GM12878 (cell line): ENCODE results near the gene ADARB1. TPM values are rescaled to one million over a fixed set of nuclear protein-coding genes. Genes with fewer than 3 reads are reported as not detected.

ENCODE experiments used
- BRCA1 ChIP-seq: IDR thresholded peaks from 2 replicates; pipeline ENCODE4 v1.6.1; 2011; ENCODE audit warnings: low read depth, low read length, improper control_type of control experiment
- CHD2 ChIP-seq: IDR thresholded peaks from 2 replicates; pipeline ENCODE4 v1.6.1; 2011; ENCODE audit warnings: low read depth, low read length, improper control_type of control experiment, borderline replicate concordance
- DPF2 ChIP-seq: fragments of 450-650 bp; IDR thresholded peaks from 2 replicates; pipeline ENCODE4 v1.6.1; 2017; ENCODE audit warnings: mild to moderate bottlenecking
- IRF4 ChIP-seq: IDR thresholded peaks from 2 replicates; pipeline ENCODE4 v1.6.1; 2011; ENCODE audit warnings: low read depth, low read length
- KAT2A ChIP-seq: conservative IDR thresholded peaks from 2 replicates; pipeline ENCODE4 v1.6.1; 2011; ENCODE audit warnings: low read depth, low read length; ENCODE audit not compliant: control insufficient read depth
- NBN ChIP-seq: fragments of 450-650 bp; IDR thresholded peaks from 2 replicates; pipeline ENCODE4 v1.6.1; 2016
- POLR2AphosphoS2 ChIP-seq: IDR thresholded peaks from 2 replicates; pipeline ENCODE4 v1.6.1; 2011; ENCODE audit warnings: low read depth, mild to moderate bottlenecking, low read length, improper control_type of control experiment, moderate library complexity
- SUZ12 ChIP-seq: fragments of 200-600 bp; sonication (generic); IDR thresholded peaks from one replicate; pipeline ENCODE4 v1.6.1; 2018; ENCODE audit warnings: antibody characterized with exemption, mild to moderate bottlenecking; ENCODE audit not compliant: unreplicated experiment
- polyA plus RNA-seq, 11 experiments: library from polyadenylated mRNA; depleted of rRNA in 4 of 11; unstranded in 6 of 11; stranded (reverse) in 5 of 11; fragments of >200 nt; fragmentation: Nextera tagmentation in 4 of 11; fragmentation: Illumina TruSeq in 1 of 11; extraction: Ambion mirVana in 4 of 11; extraction: Trizol in 1 of 11; gene quantifications; 1 replicate in 1 of 11; 2 replicates in 10 of 11; pipeline versions ENCODE4 v1.2.1 to v1.2.3, GENCODE V29; 2011 to 2016; ENCODE audit warnings: inconsistent platforms in 2 of 11, missing spikeins in 2 of 11, low read depth in 1 of 11
- total RNA-seq, 4 experiments: library from RNA; depleted of rRNA in 3 of 4; stranded (reverse); fragments of >200 nt in 3 of 4; fragmentation: Illumina TruSeq in 1 of 4; extraction: Trizol in 1 of 4; gene quantifications; 2 replicates each; pipeline versions ENCODE4 v1.2.1 to v1.2.3, GENCODE V29; 2013 to 2021
- TF ChIP-seq, protein P1 (sequence below): fragments of 450-650 bp; IDR thresholded peaks from 2 replicates; pipeline ENCODE4 v1.6.1; 2016; ENCODE audit warnings: mild to moderate bottlenecking, moderate library complexity, borderline replicate concordance
- TF ChIP-seq, protein P2 (sequence below): fragments of 450-650 bp; conservative IDR thresholded peaks from 2 replicates; pipeline ENCODE4 v1.6.1; 2017; ENCODE audit warnings: mild to moderate bottlenecking, moderate library complexity
- TF ChIP-seq, protein P3 (sequence below): fragments of 450-650 bp; IDR thresholded peaks from 2 replicates; pipeline ENCODE4 v1.6.1; 2016; ENCODE audit warnings: mild to moderate bottlenecking
- TF ChIP-seq, protein P4 (sequence below): fragments of 450-650 bp; IDR thresholded peaks from 2 replicates; pipeline ENCODE4 v1.6.1; 2017; ENCODE audit warnings: mild to moderate bottlenecking, low read depth, inconsistent platforms; ENCODE audit not compliant: poor library complexity, severe bottlenecking

Gene ADARB1
- total and polyA plus RNA-seq, 10 of the 15 experiments (the other 5 are each of a cell fraction or from before 2014, with no cell fraction given): 5.7 to 61.7 (median 25.3) TPM

DNA sequence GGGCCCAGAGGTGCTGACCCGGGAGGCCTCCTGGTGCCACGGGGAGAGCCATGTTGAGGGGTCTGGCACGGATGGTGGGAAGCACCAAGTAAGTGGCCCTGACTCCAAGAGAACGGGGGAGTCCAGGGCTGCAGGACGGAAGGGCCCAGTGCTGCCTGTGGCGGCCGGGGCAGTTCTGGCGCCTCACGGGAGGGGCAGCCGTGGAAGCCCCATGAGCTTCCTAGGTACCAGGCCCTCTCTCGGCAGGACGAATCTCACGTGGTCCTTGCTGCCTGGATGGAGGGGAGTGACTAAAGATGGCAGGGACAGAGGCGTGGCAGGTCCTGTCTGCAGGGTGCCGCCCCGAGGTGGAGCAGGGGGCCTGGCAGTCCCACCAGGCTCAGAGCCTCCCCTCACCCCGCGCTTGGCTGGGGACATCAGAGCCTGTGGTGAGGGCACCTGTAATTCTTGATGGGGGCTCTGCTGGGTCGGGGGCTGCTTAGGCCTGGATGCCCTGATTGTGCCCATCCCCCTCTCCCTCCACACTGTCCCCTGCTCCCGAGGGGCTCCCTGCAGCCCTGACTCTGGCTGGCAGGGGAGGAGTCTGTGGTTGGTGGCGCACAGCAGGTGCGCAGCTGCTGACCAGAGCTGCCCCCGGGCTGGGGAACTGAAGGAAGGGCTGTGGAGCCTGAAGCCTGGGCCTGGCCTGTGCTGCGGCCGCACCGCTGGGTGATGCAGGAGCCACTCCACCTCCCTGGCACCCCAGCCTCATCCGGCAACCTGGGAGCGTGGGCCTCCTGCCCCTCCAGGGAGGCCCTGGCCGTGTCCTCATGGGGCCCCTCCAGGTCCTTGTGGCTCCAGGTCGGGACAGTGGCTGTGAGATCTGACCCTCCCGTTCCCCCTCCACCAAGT lies 181.9 kb downstream of the ADARB1 start (continued):
- TF ChIP-seq, protein P1, sequence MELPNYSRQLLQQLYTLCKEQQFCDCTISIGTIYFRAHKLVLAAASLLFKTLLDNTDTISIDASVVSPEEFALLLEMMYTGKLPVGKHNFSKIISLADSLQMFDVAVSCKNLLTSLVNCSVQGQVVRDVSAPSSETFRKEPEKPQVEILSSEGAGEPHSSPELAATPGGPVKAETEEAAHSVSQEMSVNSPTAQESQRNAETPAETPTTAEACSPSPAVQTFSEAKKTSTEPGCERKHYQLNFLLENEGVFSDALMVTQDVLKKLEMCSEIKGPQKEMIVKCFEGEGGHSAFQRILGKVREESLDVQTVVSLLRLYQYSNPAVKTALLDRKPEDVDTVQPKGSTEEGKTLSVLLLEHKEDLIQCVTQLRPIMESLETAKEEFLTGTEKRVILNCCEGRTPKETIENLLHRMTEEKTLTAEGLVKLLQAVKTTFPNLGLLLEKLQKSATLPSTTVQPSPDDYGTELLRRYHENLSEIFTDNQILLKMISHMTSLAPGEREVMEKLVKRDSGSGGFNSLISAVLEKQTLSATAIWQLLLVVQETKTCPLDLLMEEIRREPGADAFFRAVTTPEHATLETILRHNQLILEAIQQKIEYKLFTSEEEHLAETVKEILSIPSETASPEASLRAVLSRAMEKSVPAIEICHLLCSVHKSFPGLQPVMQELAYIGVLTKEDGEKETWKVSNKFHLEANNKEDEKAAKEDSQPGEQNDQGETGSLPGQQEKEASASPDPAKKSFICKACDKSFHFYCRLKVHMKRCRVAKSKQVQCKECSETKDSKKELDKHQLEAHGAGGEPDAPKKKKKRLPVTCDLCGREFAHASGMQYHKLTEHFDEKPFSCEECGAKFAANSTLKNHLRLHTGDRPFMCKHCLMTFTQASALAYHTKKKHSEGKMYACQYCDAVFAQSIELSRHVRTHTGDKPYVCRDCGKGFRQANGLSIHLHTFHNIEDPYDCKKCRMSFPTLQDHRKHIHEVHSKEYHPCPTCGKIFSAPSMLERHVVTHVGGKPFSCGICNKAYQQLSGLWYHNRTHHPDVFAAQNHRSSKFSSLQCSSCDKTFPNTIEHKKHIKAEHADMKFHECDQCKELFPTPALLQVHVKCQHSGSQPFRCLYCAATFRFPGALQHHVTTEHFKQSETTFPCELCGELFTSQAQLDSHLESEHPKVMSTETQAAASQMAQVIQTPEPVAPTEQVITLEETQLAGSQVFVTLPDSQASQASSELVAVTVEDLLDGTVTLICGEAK: no peak
- TF ChIP-seq, protein P2, sequence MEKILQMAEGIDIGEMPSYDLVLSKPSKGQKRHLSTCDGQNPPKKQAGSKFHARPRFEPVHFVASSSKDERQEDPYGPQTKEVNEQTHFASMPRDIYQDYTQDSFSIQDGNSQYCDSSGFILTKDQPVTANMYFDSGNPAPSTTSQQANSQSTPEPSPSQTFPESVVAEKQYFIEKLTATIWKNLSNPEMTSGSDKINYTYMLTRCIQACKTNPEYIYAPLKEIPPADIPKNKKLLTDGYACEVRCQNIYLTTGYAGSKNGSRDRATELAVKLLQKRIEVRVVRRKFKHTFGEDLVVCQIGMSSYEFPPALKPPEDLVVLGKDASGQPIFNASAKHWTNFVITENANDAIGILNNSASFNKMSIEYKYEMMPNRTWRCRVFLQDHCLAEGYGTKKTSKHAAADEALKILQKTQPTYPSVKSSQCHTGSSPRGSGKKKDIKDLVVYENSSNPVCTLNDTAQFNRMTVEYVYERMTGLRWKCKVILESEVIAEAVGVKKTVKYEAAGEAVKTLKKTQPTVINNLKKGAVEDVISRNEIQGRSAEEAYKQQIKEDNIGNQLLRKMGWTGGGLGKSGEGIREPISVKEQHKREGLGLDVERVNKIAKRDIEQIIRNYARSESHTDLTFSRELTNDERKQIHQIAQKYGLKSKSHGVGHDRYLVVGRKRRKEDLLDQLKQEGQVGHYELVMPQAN: no peak
- TF ChIP-seq SUZ12 (no peak), KAT2A (no peak), DPF2 (no peak), NBN (no peak), CHD2 (no peak), IRF4 (no peak), POLR2AphosphoS2 (no peak), BRCA1 (no peak)
- TF ChIP-seq, protein P3, sequence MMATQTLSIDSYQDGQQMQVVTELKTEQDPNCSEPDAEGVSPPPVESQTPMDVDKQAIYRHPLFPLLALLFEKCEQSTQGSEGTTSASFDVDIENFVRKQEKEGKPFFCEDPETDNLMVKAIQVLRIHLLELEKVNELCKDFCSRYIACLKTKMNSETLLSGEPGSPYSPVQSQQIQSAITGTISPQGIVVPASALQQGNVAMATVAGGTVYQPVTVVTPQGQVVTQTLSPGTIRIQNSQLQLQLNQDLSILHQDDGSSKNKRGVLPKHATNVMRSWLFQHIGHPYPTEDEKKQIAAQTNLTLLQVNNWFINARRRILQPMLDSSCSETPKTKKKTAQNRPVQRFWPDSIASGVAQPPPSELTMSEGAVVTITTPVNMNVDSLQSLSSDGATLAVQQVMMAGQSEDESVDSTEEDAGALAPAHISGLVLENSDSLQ: no peak
- TF ChIP-seq, protein P4, sequence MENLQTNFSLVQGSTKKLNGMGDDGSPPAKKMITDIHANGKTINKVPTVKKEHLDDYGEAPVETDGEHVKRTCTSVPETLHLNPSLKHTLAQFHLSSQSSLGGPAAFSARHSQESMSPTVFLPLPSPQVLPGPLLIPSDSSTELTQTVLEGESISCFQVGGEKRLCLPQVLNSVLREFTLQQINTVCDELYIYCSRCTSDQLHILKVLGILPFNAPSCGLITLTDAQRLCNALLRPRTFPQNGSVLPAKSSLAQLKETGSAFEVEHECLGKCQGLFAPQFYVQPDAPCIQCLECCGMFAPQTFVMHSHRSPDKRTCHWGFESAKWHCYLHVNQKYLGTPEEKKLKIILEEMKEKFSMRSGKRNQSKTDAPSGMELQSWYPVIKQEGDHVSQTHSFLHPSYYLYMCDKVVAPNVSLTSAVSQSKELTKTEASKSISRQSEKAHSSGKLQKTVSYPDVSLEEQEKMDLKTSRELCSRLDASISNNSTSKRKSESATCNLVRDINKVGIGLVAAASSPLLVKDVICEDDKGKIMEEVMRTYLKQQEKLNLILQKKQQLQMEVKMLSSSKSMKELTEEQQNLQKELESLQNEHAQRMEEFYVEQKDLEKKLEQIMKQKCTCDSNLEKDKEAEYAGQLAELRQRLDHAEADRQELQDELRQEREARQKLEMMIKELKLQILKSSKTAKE: no peak
